Kidney epithelial cell (primary cell): ENCODE measurements around the gene PSMD9. TPM values are rescaled to one million over a fixed set of nuclear protein-coding genes. Genes with fewer than 3 reads are reported as not detected.
"Not testable (repeated sequence)": the region's sequence is repeated elsewhere in the genome, so short reads cannot be mapped to it uniquely, and the experiment has no call there.

Source experiments
- DNase-seq: peaks from one replicate; pipeline ENCODE4 v3.0.0-alpha.2; 2010; ENCODE audit warnings: low read depth
- H3K27me3 ChIP-seq: 2 replicates; pipeline ENCODE4 v1.6.0; 2011; ENCODE audit warnings: low read length; ENCODE audit not compliant: control insufficient read depth, insufficient read depth
- H3K36me3 ChIP-seq: 2 replicates; pipeline ENCODE4 v1.5.1; 2011; ENCODE audit warnings: low read length; ENCODE audit not compliant: control insufficient read depth, insufficient read depth
- H3K4me3 ChIP-seq: 2 replicates; pipeline ENCODE4 v1.5.1; 2011; ENCODE audit warnings: low read depth, mild to moderate bottlenecking, control low read depth, low read length
- CTCF ChIP-seq: IDR thresholded peaks from 2 replicates; pipeline ENCODE4 v1.5.1; 2011; ENCODE audit warnings: mild to moderate bottlenecking, moderate library complexity, low read length, control low read depth, inconsistent platforms; ENCODE audit not compliant: insufficient read depth, poor library complexity, severe bottlenecking
- total RNA-seq: library from RNA; depleted of rRNA; stranded (reverse); fragments of >200 nt; gene quantifications from 2 replicates; pipeline ENCODE4 v1.2.3, GENCODE V29; 2015

Gene PSMD9
- total RNA-seq, 1 donor from 2014 or later: 151 TPM

- Histone ChIP-seq H3K4me3 (no peak overlapping the region), H3K36me3 (no peaks in the 10 kb centered on the region), H3K27me3 (no peaks in the 10 kb centered on the region)
- no peak for DNase-seq
- TF ChIP-seq CTCF: no peak
Measured at GRCh38 chr12:121873216-121873569, 15.4 kb upstream of the PSMD9 start.

- no peak for TF ChIP-seq CTCF
- Histone ChIP-seq H3K36me3 (no peaks in the 10 kb centered on the region), H3K27me3 (no peaks in the 10 kb centered on the region), H3K4me3 (no peak overlapping the region)
- no peak for DNase-seq
Measured at GRCh38 chr12:121874071-121874470, 14.5 kb upstream of the PSMD9 start.

GRCh38 chr12:121875582-121875981 is 13.0 kb upstream of the PSMD9 start:
- no peak for TF ChIP-seq CTCF
- Histone ChIP-seq H3K36me3 (no peaks in the 10 kb centered on the region), H3K4me3 (no peak overlapping the region), H3K27me3 (no peaks in the 10 kb centered on the region)
- no peak for DNase-seq

GRCh38 chr12:121876080-121876447 is 12.5 kb upstream of the PSMD9 start:
- DNase-seq, H3K27me3 ChIP-seq, H3K36me3 ChIP-seq, H3K4me3 ChIP-seq: not testable (repeated sequence)

- H3K36me3 ChIP-seq: no peaks in the 10 kb centered on the region
- no peak for TF ChIP-seq CTCF
- no peaks in the 10 kb centered on the region for H3K27me3 ChIP-seq
- DNase-seq: no peak
- H3K4me3 ChIP-seq: no peak overlapping the region
Measured at GRCh38 chr12:121883315-121883660, 5.3 kb upstream of the PSMD9 start.

GRCh38 chr12:121885129-121885528 is 3.5 kb upstream of the PSMD9 start:
- H3K36me3 ChIP-seq, H3K4me3 ChIP-seq, DNase-seq, H3K27me3 ChIP-seq: not testable (repeated sequence)

- peak overlapping the region; percentile 76 for H3K4me3 ChIP-seq
- no peak for DNase-seq
- H3K36me3 ChIP-seq: no peaks in the 10 kb centered on the region
- H3K27me3 ChIP-seq: no peaks in the 10 kb centered on the region
- TF ChIP-seq CTCF: no peak
Measured at GRCh38 chr12:121888083-121888477, 510 bp upstream of the PSMD9 start.
